GM10266 (cell line): ENCODE data around the gene MYCL.
"Not testable (repeated sequence)": the region's sequence is repeated elsewhere in the genome, so short reads cannot be mapped to it uniquely, and the experiment has no call there.

Experiments used
- DNase-seq: peaks from one replicate; pipeline ENCODE4 v3.0.0; 2012; ENCODE audit errors: extremely low spot score
- TF ChIP-seq, protein P1 (sequence below): IDR thresholded peaks from 2 replicates; pipeline ENCODE4 v1.5.1; 2012; ENCODE audit warnings: mild to moderate bottlenecking, low read depth; ENCODE audit not compliant: control insufficient read depth, insufficient read depth; ENCODE audit errors: missing control alignments

The MYCL gene

DNA sequence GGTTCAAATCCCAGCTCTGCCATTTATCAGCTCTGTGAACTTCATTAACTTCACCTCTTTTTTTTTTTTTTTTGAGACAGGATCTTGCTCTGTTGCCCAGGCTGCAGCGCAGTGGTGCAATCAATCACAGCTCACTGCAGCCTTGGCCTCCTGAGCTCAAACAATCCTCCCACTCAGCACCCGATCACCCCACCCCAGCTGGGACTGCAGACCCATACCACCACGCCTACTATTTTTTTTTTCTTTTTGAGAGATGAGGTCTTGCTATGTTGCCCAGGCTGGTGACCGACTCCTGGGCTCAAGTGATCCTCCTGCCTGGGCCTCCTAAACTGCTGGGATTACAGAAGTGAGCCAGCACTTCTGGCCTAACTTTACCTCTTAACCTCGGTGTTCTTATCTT, 16.2 kb downstream of the MYCL start:
- TF ChIP-seq, protein P1, sequence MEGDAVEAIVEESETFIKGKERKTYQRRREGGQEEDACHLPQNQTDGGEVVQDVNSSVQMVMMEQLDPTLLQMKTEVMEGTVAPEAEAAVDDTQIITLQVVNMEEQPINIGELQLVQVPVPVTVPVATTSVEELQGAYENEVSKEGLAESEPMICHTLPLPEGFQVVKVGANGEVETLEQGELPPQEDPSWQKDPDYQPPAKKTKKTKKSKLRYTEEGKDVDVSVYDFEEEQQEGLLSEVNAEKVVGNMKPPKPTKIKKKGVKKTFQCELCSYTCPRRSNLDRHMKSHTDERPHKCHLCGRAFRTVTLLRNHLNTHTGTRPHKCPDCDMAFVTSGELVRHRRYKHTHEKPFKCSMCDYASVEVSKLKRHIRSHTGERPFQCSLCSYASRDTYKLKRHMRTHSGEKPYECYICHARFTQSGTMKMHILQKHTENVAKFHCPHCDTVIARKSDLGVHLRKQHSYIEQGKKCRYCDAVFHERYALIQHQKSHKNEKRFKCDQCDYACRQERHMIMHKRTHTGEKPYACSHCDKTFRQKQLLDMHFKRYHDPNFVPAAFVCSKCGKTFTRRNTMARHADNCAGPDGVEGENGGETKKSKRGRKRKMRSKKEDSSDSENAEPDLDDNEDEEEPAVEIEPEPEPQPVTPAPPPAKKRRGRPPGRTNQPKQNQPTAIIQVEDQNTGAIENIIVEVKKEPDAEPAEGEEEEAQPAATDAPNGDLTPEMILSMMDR, result no peak
- DNase-seq, result no peak

DNA sequence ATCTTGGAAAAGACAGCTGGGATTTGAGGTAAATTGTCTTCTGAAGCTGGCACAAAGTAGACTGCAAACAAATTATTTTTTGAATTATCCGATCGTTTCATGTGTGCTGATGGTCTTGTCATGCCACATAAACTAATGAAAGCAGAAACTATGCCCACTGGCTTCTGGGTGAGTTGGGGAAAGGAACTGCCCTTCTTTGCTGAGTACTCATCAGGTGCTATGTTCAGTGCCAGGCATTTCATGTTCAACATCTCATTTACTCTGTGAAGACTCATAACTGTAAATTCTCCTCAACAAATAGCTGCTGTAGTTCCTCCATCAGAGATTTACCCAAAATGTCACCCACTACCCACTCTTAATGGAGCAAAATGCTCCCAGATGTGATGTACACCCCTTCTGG, 19.6 kb downstream of the MYCL start:
- TF ChIP-seq, protein P1, result no peak
- DNase-seq, result no peak

DNA sequence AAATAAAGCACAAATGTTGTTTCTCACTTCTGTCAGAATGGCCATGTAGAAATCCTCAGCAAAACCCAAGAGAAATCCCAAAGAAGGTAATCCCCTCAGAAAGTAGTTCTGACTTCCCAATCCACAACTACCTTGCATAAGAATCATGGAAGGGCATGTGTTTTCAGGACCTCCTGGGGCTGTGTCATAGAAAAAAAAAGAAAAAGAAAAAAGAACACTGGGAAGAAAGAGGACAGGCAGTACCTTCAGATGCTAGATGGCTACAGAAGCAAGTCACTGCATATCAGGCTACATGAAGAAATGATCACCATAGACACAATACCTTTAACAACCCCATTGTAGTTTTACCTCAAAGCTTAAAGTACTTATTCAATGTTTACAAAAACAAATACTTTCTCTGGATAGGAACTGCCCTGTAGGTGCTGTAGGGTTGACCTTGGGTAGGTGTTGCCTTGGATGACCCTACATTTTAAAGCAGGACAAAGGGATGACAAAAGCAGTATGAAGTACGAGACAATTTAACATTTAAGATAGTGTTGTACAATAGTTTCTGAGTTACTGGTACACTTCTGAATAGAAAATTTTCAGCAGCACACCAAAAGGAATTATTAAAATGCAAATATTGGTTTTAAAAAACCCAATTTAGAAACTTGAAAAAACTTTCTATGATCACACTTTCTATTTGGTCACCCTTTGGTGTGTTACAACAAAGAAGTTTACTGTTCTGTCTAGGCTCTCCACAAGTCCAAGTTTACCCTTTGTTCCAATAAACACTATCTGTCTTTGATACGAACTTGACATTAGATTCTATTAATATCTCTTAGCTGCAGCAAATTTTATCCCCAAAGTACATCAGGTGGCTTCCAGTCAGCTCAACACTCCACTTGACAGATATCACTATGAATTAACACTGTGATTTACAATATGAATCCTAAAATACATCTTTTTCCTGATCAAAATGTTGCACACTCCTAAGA, 23.4 kb downstream of the MYCL start:
- TF ChIP-seq, protein P1, result no peak
- no peak for DNase-seq

DNA sequence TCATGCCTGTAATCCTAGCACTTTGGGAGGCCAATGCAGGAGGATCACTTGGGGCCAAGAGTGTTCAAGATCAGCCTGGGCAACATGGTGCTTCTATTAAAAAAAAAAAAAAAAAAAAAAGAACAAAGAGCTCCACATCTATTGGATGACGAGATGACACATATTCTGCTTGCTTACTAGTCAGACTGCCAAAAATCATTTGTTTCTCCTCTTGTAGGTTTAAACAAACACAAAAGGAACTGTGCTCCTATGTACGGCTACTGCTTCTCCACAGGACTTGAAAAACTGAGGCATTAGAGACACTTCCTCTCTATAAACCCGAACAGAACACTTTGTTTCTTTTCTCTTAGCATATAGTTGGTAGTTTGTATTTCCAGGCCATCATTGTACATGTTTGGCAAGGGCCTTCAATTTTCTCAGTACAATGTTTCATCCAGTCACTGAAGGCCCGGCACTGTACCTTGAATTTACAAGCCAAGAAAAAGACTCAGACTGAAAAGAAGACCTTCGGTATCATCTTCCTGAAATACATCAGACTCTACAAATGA, 24.4 kb downstream of the MYCL start:
- DNase-seq, result no peak
- TF ChIP-seq, protein P1, result no peak

DNA sequence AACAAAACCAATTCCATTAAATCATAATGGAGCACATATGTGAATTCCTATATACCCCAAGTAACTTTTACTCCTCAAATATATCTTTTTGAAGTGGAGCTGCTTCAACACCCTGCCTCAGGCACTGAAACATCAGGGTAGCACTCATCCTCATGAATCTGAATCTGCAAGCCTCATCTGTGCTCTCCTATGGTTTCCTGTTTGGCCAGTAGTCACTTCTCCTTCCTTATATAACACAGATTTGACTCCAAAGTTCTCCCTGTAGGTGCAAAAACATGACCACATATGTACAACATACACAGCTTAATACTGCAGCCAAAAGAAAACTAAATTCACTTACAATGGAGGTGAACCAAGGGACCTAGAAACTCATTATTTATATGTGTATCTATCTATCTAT, 25.6 kb downstream of the MYCL start:
- TF ChIP-seq, protein P1, result no peak
- DNase-seq, result no peak

DNA sequence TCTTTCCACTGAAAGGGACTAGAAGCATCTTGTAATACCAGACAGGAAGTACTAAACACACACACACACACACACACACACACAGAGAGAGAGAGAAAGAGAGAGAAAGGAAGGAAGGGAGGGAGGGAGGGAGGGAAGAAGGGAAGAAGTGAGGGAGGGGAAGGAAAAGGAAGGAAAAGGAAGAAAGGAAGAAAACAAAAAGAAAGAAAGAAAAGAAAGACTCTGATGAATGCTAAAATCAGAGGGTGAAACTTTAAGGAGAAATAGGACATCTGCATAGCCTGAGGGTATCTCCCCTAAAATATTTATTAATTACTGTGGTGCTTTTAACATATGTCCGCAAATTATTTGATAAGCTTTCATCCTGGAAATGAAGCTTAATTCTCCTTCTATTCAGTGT, 29.0 kb downstream of the MYCL start:
- no peak for DNase-seq
- TF ChIP-seq, protein P1, result no peak

DNA sequence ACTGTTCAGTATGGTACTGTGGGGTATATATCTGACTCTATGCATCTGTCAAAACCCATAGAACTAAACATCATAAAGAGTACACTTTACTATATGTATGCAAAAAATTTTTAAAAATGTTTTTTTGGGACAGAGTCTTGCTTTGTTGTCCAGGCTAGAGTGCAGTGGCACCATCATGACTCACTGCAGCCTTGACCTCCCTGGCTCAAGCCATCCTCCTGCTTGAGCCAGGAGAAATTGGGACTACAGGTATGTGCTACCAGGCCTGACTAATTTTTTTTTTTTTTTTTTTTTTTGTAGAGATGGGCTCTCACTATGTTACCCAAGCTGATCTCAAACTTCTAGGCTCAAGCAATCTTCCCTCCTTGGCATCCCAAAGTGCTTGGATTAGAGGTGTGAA, 29.9 kb downstream of the MYCL start:
- TF ChIP-seq, protein P1, result no peak
- DNase-seq, result no peak

DNA sequence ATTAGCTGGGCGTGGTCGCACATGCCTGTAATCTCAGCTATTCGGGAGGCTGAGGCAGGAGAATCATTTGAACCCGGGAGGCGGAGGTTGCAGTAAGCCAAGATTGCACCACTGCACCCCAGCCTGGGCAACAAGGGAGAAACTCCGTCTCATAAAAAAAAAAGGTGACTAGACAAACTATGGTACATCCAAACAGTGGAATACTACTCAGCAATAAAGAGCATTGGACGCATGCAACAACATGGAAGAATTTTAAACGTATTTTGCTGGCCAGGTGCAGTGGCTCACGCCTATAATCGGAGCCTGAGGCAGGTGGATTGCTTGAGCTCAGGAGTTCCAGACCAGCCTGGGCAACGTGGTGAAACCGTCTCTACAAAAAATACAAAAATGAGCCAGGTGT, 30.7 kb downstream of the MYCL start:
- DNase-seq, result not testable (repeated sequence)

DNA sequence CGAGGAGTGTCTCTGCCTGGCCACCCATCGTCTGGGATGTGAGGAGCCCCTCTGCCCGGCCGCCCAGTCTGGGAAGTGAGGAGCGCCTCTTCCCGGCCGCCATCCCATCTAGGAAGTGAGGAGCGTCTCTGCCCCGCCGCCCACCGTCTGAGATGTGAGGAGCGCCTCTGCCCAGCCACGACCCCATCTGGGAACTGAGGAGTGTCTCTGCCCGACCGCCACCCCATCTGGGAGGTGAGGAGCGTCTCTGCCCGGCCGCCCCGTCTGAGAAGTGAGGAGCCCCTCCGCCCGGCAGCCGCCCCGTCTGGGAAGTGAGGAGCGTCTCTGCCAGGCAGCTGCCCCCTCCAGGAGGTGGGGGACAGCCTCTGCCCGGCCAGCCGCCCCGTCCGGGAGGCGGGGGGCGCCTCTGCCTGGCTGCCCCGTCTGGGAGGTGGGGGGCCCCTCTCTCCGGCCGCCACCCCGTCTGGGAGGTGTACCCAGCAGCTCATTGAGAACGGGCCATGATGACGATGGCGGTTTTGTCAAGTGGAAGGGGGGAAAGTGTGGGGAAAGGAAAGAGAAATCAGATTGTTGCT, 32.1 kb downstream of the MYCL start:
- DNase-seq, result not testable (repeated sequence)
